NCI-H2029 (cell line): ENCODE data around the gene CACFD1.
"Not testable (repeated sequence)": the region's sequence is repeated elsewhere in the genome, so short reads cannot be mapped to it uniquely, and the experiment has no call there.

Source experiments
- DNase-seq: peaks from one replicate; lab custom pipeline; 2025; lab: John Stamatoyannopoulos, UW

The CACFD1 gene

GRCh38 chr9:133440874-133441273 is 18.9 kb upstream of the CACFD1 start:
- no peak for DNase-seq

- no peak for DNase-seq
Observed at GRCh38 chr9:133441571-133441970, 18.2 kb upstream of the CACFD1 start.

GRCh38 chr9:133443248-133443647 is 16.5 kb upstream of the CACFD1 start:
- no peak for DNase-seq

- peak; percentile 30 for DNase-seq
Observed at GRCh38 chr9:133443982-133444381, 15.8 kb upstream of the CACFD1 start.

- DNase-seq, result no peak
Observed at GRCh38 chr9:133445293-133445969, 14.3 kb upstream of the CACFD1 start.

GRCh38 chr9:133448487-133448972 is 11.2 kb upstream of the CACFD1 start:
- DNase-seq, result no peak

GRCh38 chr9:133449760-133450159 is 10.0 kb upstream of the CACFD1 start:
- DNase-seq, result peak; percentile 41

- not testable (repeated sequence) for DNase-seq
Observed at GRCh38 chr9:133451865-133452264, 7.9 kb upstream of the CACFD1 start.

GRCh38 chr9:133452562-133452961 is 7.2 kb upstream of the CACFD1 start:
- no peak for DNase-seq

- no peak for DNase-seq
Observed at GRCh38 chr9:133453651-133454050, 6.1 kb upstream of the CACFD1 start.

GRCh38 chr9:133454325-133454724 is 5.5 kb upstream of the CACFD1 start:
- DNase-seq, result no peak

- no peak for DNase-seq
Observed at GRCh38 chr9:133454943-133455673, 4.7 kb upstream of the CACFD1 start.

- no peak for DNase-seq
Observed at GRCh38 chr9:133455936-133456335, 3.8 kb upstream of the CACFD1 start.

- no peak for DNase-seq
Observed at GRCh38 chr9:133456409-133456808, 3.4 kb upstream of the CACFD1 start.

GRCh38 chr9:133457233-133457632 is 2.5 kb upstream of the CACFD1 start:
- DNase-seq, result no peak

- no peak for DNase-seq
Observed at GRCh38 chr9:133457748-133458147, 2.0 kb upstream of the CACFD1 start.

- no peak for DNase-seq
Observed at GRCh38 chr9:133458643-133459312, 1.0 kb upstream of the CACFD1 start.

- peak; percentile 73 for DNase-seq
Observed at GRCh38 chr9:133460405-133461175, 812 bp downstream of the CACFD1 start.

GRCh38 chr9:133461975-133462374 is 2.2 kb downstream of the CACFD1 start:
- DNase-seq, result no peak

- no peak for DNase-seq
Observed at GRCh38 chr9:133463234-133463863, 3.6 kb downstream of the CACFD1 start.

- DNase-seq, result no peak
Observed at GRCh38 chr9:133463864-133464615, 4.3 kb downstream of the CACFD1 start.
